Activated CD8-positive, alpha-beta T cell treated with anti-CD3 and anti-CD28 coated beads for 36 hours (primary cell): ENCODE measurements around the gene COPS9. TPM values are rescaled to one million over a fixed set of nuclear protein-coding genes. Genes with fewer than 3 reads are reported as not detected.

Experiments used
- ATAC-seq: fragments of 200-7000 bp; cut with Tn5 transposase; one replicate; pipeline ENCODE4 v1.10.0; 2021; ENCODE audit warnings: mild to moderate bottlenecking, moderate library complexity
- CTCF ChIA-PET: fragments of 350-600 bp; sonication (Branson Sonifier 250); formaldehyde crosslinking; loops from one replicate; lab custom pipeline; 2021; ENCODE audit warnings: antibody characterized with exemption; lab: Charles Lee
- POLR2A ChIA-PET: fragments of 350-600 bp; sonication (Branson Sonifier 250); formaldehyde crosslinking; loops from one replicate; lab custom pipeline; 2021; ENCODE audit warnings: antibody characterized with exemption; lab: Charles Lee
- DNase-seq: peaks from one replicate; pipeline ENCODE4 v3.0.0-alpha.2; 2020
- H3K27ac Mint-ChIP-seq: one replicate; pipeline ENCODE4 v1.8.0; 2021; ENCODE audit warnings: mild to moderate bottlenecking, mixed read lengths
- H3K27me3 Mint-ChIP-seq: one replicate; pipeline ENCODE4 v1.8.0; 2021; ENCODE audit warnings: mixed read lengths
- H3K36me3 Mint-ChIP-seq: one replicate; pipeline ENCODE4 v1.8.0; 2021; ENCODE audit warnings: low read depth, mixed read lengths
- H3K4me1 Mint-ChIP-seq: one replicate; pipeline ENCODE4 v1.8.0; 2021; ENCODE audit warnings: low read depth, mixed read lengths
- H3K4me3 Mint-ChIP-seq: one replicate; pipeline ENCODE4 v1.8.0; 2021; ENCODE audit warnings: mild to moderate bottlenecking, moderate library complexity, mixed read lengths
- H3K9me3 Mint-ChIP-seq: one replicate; pipeline ENCODE4 v1.8.0; 2021; ENCODE audit warnings: mixed read lengths
- CTCF ChIP-seq: fragments of 200-600 bp; IDR thresholded peaks from one replicate; pipeline ENCODE4 v1.8.0; 2022; ENCODE audit warnings: antibody characterized with exemption, mild to moderate bottlenecking
- intact Hi-C: fragments of 100-400 bp; cut with micrococcal nuclease; formaldehyde crosslinking; loops from one replicate; pipeline ENCODE4 v1.10.0; 2022
- total RNA-seq, 2 experiments: library from RNA; stranded (reverse); gene quantifications; one replicate each; pipeline ENCODE4 v1.2.3, GENCODE V29; 2021

Gene COPS9
- total RNA-seq, 2 experiments from 2014 or later = 107 to 120 TPM

GRCh38 chr2:240153418-240153817 lies 17.3 kb upstream of the COPS9 start:
- H3K4me3 Mint-ChIP-seq = no peak overlapping the region
- CTCF ChIA-PET = interaction anchor here (1.0 to 2.2 kb wide), 3 partner anchors 10 to 92 kb away, joined by 3 to 9 read pairs (median 4); no protein-coding TSS in a partner anchor
- no peak overlapping the region for H3K27ac Mint-ChIP-seq
- no peaks in the 10 kb centered on the region for H3K4me1 Mint-ChIP-seq
- DNase-seq (no peak), ATAC-seq (no peak)
- intact Hi-C loops = no loop called here
- no peaks in the 10 kb centered on the region for H3K36me3 Mint-ChIP-seq
- no peaks in the 10 kb centered on the region for H3K9me3 Mint-ChIP-seq
- TF ChIP-seq CTCF = no peak
- peaks cover 11% of the 10 kb centered on the region for H3K27me3 Mint-ChIP-seq
- POLR2A ChIA-PET = interaction anchor here (0.7 kb wide), 1 partner anchor 115 kb away, joined by 3 read pairs; no protein-coding TSS in a partner anchor

GRCh38 chr2:240151477-240152031 lies 15.4 kb upstream of the COPS9 start:
- ChIA-PET CTCF (interaction anchor here (1.0 to 2.2 kb wide), 3 partner anchors 8 to 287 kb away, joined by 3 to 9 read pairs (median 4); no protein-coding TSS in a partner anchor), POLR2A (no interaction called here)
- Mint-ChIP-seq H3K4me3 (no peak overlapping the region), H3K4me1 (no peaks in the 10 kb centered on the region), H3K27ac (no peak overlapping the region), H3K36me3 (no peaks in the 10 kb centered on the region), H3K27me3 (peaks cover 11% of the 10 kb centered on the region), H3K9me3 (no peaks in the 10 kb centered on the region)
- intact Hi-C loops = no loop called here
- no peak for DNase-seq
- ATAC-seq = no peak
- no peak for TF ChIP-seq CTCF

- H3K36me3 Mint-ChIP-seq = no peaks in the 10 kb centered on the region
- TF ChIP-seq CTCF = peak; percentile 66
- DNase-seq = peak; percentile 51
- H3K27me3 Mint-ChIP-seq = peaks cover 11% of the 10 kb centered on the region
- ChIA-PET CTCF (interaction anchor here (0.5 to 2.0 kb wide), 5 partner anchors 27 to 289 kb away, joined by 3 to 6 read pairs (median 4); no protein-coding TSS in a partner anchor), POLR2A (no interaction called here)
- no peaks in the 10 kb centered on the region for H3K4me1 Mint-ChIP-seq
- peak; percentile 70 for ATAC-seq
- H3K9me3 Mint-ChIP-seq = no peaks in the 10 kb centered on the region
- no peak overlapping the region for H3K27ac Mint-ChIP-seq
- H3K4me3 Mint-ChIP-seq = no peak overlapping the region
- intact Hi-C loops = no loop called here
Observed at GRCh38 chr2:240149943-240150784, 14.1 kb upstream of the COPS9 start.

GRCh38 chr2:240147911-240148587 lies 11.9 kb upstream of the COPS9 start:
- DNase-seq = no peak
- TF ChIP-seq CTCF = no peak
- Mint-ChIP-seq H3K9me3 (no peaks in the 10 kb centered on the region), H3K27me3 (peaks cover 13% of the 10 kb centered on the region), H3K27ac (no peak overlapping the region), H3K36me3 (no peaks in the 10 kb centered on the region), H3K4me1 (no peaks in the 10 kb centered on the region), H3K4me3 (no peak overlapping the region)
- ChIA-PET POLR2A (no interaction called here), CTCF (interaction anchor here (0.7 kb wide), 1 partner anchor 138 kb away, joined by 3 read pairs; no protein-coding TSS in a partner anchor)
- ATAC-seq = no peak
- intact Hi-C loops = no loop called here
